Lung (tissue), 12 donors: ENCODE measurements around the gene CITED4. TPM values are rescaled to one million over a fixed set of nuclear protein-coding genes. Genes with fewer than 3 reads are reported as not detected.
A peak's percentile ranks its signal among the peaks of the same experiment; 100 is the strongest.

Experiments used
- ATAC-seq: fragments of 200-7000 bp; cut with Tn5 transposase; one replicate; pipeline ENCODE4 v1.9.1; 2020; ENCODE audit warnings: moderate number of reproducible peaks; ENCODE audit not compliant: insufficient read depth, low FRiP score
- DNase-seq, 3 donors: peaks; one replicate each; pipeline ENCODE4 v3.0.0-alpha.2; 2013 to 2017
- H3K27ac ChIP-seq, 2 donors: one replicate each; pipeline ENCODE4 v1.5.1; 2013; ENCODE audit warnings: mild to moderate bottlenecking in 2 of 2, moderate library complexity in 2 of 2, control low read depth in 1 of 2, inconsistent platforms in 1 of 2, low read depth in 1 of 2, low read length in 1 of 2
- H3K27me3 ChIP-seq, 3 donors: one replicate each; pipeline ENCODE4 v1.5.1; 2013; ENCODE audit warnings: low read length in 2 of 3; ENCODE audit not compliant: control insufficient read depth in 3 of 3, insufficient read depth in 3 of 3
- H3K36me3 ChIP-seq, 4 donors: one replicate each; pipeline ENCODE4 v1.5.1; 2013; ENCODE audit warnings: low read length in 4 of 4, mild to moderate bottlenecking in 1 of 4, moderate library complexity in 1 of 4; ENCODE audit not compliant: control insufficient read depth in 4 of 4, insufficient read depth in 4 of 4
- H3K4me1 ChIP-seq, 5 donors: one replicate each; pipeline ENCODE4 v1.5.1; 2013; ENCODE audit warnings: low read length in 5 of 5, mild to moderate bottlenecking in 2 of 5, moderate library complexity in 1 of 5; ENCODE audit not compliant: control insufficient read depth in 5 of 5, insufficient read depth in 5 of 5
- H3K4me3 ChIP-seq: one replicate; pipeline ENCODE4 v1.5.1; 2013; ENCODE audit warnings: mild to moderate bottlenecking, control low read depth, moderate library complexity
- H3K9ac ChIP-seq, 2 donors: one replicate each; pipeline ENCODE4 v1.5.1; 2013; ENCODE audit warnings: low read length in 2 of 2, control low read depth in 1 of 2; ENCODE audit not compliant: insufficient read depth in 1 of 2
- H3K9me3 ChIP-seq, 4 donors: one replicate each; pipeline ENCODE4 v1.5.1; 2013; ENCODE audit warnings: low read length in 3 of 4, mild to moderate bottlenecking in 1 of 4, moderate library complexity in 1 of 4; ENCODE audit not compliant: control insufficient read depth in 4 of 4, insufficient read depth in 3 of 4
- CTCF ChIP-seq: IDR thresholded peaks from 2 replicates; pipeline ENCODE4 v1.5.1; 2012; ENCODE audit warnings: mild to moderate bottlenecking; ENCODE audit errors: control extremely low read depth, extremely low read depth
- WGBS, 2 donors: extraction: QIAGEN DNeasy Blood & Tissue Kit; methylation state at CpG; one replicate each; pipeline ENCODE4 v1.1.7; 2013; 5-methylcytosine and 5-hydroxymethylcytosine counted together
- polyA plus RNA-seq, 2 donors: library from polyadenylated mRNA; stranded (reverse); fragments of 200-250 nt; gene quantifications; one replicate each; pipeline ENCODE4 v1.2.1, GENCODE V29; 2013
- total RNA-seq, 2 donors: library from RNA; depleted of rRNA in 1 of 2; stranded (reverse); fragments of >200 nt in 1 of 2; gene quantifications; one replicate each; pipeline ENCODE4 v1.2.1, GENCODE V29; 2014 to 2021
- donor health status: control.
- donor health status: control.
- donor health status: Bipolar disorder and iron deficiency.
- donor health status: healthy.
- donor health status: DM: yes; HTN: yes; CAD: no.

The CITED4 gene
- total and polyA plus RNA-seq, 4 donors: 4.7 to 15.1 (median 7.6) TPM

GRCh38 chr1:40868051-40868723, 6.0 kb upstream of the CITED4 start:
- no peaks in the 10 kb centered on the region for H3K9me3 ChIP-seq
- no peaks in the 10 kb centered on the region for H3K36me3 ChIP-seq
- TF ChIP-seq CTCF: no peak
- WGBS, 2 donors: 74 to 82% methylated on average over 4 of the region's 4 CpGs
- H3K27ac ChIP-seq: peak overlapping the region in 1 of 2 donors; percentile 16
- no peak overlapping the region for H3K4me3 ChIP-seq
- peak; percentile 76 for ATAC-seq
- DNase-seq: peak in 2 of 3 donors; percentile 28 to 66
- H3K27me3 ChIP-seq: no peaks in the 10 kb centered on the region
- no peak overlapping the region for H3K9ac ChIP-seq
- peaks cover 0 to 5% (median 1%) of the 10 kb centered on the region in 5 donors for H3K4me1 ChIP-seq

GRCh38 chr1:40861224-40862003, 749 bp downstream of the CITED4 start:
- WGBS, 2 donors: 1 to 4% methylated on average over 63 to 98 of the region's 98 CpGs
- DNase-seq (peak; percentile 57 to 70 (median 63)), ATAC-seq (no peak)
- H3K36me3 ChIP-seq: no peaks in the 10 kb centered on the region
- peaks cover 0 to 12% (median 5%) of the 10 kb centered on the region in 5 donors for H3K4me1 ChIP-seq
- peak overlapping the region; percentile 87 to 88 for H3K27ac ChIP-seq
- H3K9me3 ChIP-seq: no peaks in the 10 kb centered on the region
- TF ChIP-seq CTCF: no peak
- H3K27me3 ChIP-seq: peaks cover 0 to 7% (median 5%) of the 10 kb centered on the region in 3 donors
- peak overlapping the region in 1 of 2 donors; percentile 38 for H3K9ac ChIP-seq
- peak overlapping the region; percentile 63 for H3K4me3 ChIP-seq

GRCh38 chr1:40860706-40861223, 1.4 kb downstream of the CITED4 start:
- peak overlapping the region; percentile 63 for H3K4me3 ChIP-seq
- 8 to 25% methylated on average over 10 of the region's 10 CpGs for WGBS, 2 donors
- H3K27ac ChIP-seq: peak overlapping the region; percentile 87 to 88
- H3K9me3 ChIP-seq: no peaks in the 10 kb centered on the region
- DNase-seq: no peak
- H3K4me1 ChIP-seq: peaks cover 0 to 12% (median 4%) of the 10 kb centered on the region in 5 donors
- H3K9ac ChIP-seq: peak overlapping the region in 1 of 2 donors; percentile 38
- peaks cover 0 to 7% (median 5%) of the 10 kb centered on the region in 3 donors for H3K27me3 ChIP-seq
- no peaks in the 10 kb centered on the region for H3K36me3 ChIP-seq
- no peak for TF ChIP-seq CTCF
- ATAC-seq: no peak
